ENCODE results near the gene TP53AIP1. TPM values are rescaled to one million over a fixed set of nuclear protein-coding genes. Genes with fewer than 3 reads are reported as not detected.

Gene TP53AIP1
- total RNA-seq, 1 donor from 2014 or later: not detected

DNA sequence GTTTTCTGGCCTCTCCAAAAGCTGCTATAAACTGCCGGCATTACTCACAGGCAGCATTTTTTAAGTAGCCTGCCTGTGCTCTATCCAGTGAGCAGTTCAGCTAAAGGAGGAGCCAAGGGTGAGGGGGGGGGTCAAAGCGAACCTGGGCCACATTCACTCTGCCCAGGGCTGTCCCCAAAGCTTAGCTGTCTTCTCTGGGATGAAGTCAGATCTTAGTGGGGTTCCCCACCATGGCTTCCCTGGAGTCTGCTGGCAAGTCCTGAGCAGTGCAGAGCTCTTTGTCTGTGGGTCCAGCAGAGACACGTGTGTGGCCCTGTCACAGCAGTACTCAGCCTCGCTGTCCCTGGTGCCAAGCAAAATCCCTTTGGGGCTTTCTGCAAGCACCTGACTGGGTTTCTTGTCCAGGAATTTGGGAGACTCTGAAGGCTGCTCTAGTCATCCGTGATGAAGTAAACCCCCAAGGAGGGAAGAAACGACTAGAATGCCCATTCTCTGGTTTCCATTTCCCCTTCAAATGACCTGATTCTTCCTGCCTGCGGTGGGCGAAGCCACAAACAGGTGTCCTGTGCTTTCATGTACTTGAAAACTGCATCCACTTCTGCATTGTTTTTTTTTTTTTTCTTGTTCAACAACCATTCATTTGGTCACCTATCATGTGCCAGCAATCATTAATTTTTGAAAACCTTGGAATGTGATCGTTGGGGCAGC lies 48.9 kb downstream of the TP53AIP1 start:
- no peak for DNase-seq
- Histone ChIP-seq H3K4me1 (peaks cover 78% of the 10 kb centered on the region), H3K36me3 (no peaks in the 10 kb centered on the region), H3K27me3 (ENCODE audit: low read depth) (peaks cover 23% of the 10 kb centered on the region), H3K4me3 (peak overlapping the region; percentile 73), H3K27ac (replicated peaks) (peak overlapping the region; percentile 83), H3K9me3 (replicated peaks) (no peaks in the 10 kb centered on the region)
- TF ChIP-seq CTCF (IDR thresholded peaks at IDR 0.05; ENCODE audit: borderline replicate concordance): no peak
- intact Hi-C loops (cut with micrococcal nuclease): no loop called here

GRCh38 chr11:128892866-128893565 lies 49.7 kb downstream of the TP53AIP1 start:
- no peaks in the 10 kb centered on the region for H3K36me3 ChIP-seq
- peak overlapping the region; percentile 83 for H3K27ac ChIP-seq (replicated peaks)
- peak overlapping the region; percentile 73 for H3K4me3 ChIP-seq
- H3K4me1 ChIP-seq: peaks cover 71% of the 10 kb centered on the region
- intact Hi-C loops (cut with micrococcal nuclease): no loop called here
- no peaks in the 10 kb centered on the region for H3K9me3 ChIP-seq (replicated peaks)
- no peak for DNase-seq
- H3K27me3 ChIP-seq (ENCODE audit: low read depth): peaks cover 27% of the 10 kb centered on the region
- no peak for TF ChIP-seq CTCF (IDR thresholded peaks at IDR 0.05; ENCODE audit: borderline replicate concordance)

GRCh38 chr11:128891913-128892398 lies 50.7 kb downstream of the TP53AIP1 start:
- DNase-seq: no peak
- peaks cover 30% of the 10 kb centered on the region for H3K27me3 ChIP-seq (ENCODE audit: low read depth)
- H3K4me1 ChIP-seq: peaks cover 65% of the 10 kb centered on the region
- TF ChIP-seq CTCF (IDR thresholded peaks at IDR 0.05; ENCODE audit: borderline replicate concordance): no peak
- H3K27ac ChIP-seq (replicated peaks): peak overlapping the region; percentile 83
- intact Hi-C loops (cut with micrococcal nuclease): no loop called here
- H3K9me3 ChIP-seq (replicated peaks): no peaks in the 10 kb centered on the region
- no peaks in the 10 kb centered on the region for H3K36me3 ChIP-seq
- H3K4me3 ChIP-seq: peak overlapping the region; percentile 73

DNA sequence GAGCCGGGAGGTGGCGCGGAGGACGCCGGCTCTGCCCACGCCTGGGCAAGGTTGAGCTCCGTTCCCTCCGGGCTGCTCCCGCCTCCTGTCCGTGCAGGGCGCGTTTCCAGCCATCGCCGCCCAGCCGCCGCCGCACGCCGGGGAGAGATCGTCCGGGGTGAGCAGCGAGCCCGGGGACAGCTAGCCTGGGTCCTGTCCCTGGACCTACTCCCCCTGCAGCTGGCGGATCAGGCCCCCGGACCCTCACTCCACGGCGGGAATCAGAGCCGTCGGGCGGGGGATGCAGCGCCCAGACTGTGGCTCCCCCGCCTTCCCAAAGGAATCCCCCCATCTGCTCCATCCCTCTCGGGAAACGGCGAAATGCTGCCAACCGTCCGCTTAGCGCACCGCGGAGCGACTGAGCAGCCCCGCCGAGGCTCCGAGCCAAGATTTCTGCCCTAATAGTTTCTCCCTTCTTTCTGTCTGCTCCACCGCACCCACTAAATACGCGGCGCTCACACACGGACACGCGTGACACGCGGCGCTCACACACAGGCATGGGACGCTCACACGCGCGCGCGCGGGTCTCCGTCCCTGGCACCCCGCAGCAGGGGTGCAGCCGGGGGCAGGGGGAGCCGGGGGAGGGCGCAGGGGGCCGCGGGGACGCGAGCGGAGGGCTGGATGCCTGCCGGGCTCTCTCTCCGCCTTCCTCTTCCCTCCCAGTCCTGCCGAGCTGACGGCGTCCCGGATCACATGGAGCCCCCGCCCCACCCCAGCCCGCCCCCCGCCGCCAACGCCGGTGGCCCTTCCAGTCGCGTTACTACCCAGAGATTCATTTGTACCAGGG lies 51.9 kb downstream of the TP53AIP1 start, which contains the start of gene KCNJ5:
KCNJ5 (plus strand) TSS at position 814 of the 826 bp plus-strand sequence. CDS start 19,918 bp downstream, outside the sequence.
- TF ChIP-seq CTCF (IDR thresholded peaks at IDR 0.05; ENCODE audit: borderline replicate concordance): no peak
- Histone ChIP-seq H3K4me3 (peak within 1 kb of the TSS; percentile 73), H3K9me3 (replicated peaks) (no peaks in the 10 kb centered on the region), H3K4me1 (peaks cover 54% of the 10 kb centered on the region), H3K27me3 (ENCODE audit: low read depth) (peaks cover 30% of the 10 kb centered on the region), H3K27ac (replicated peaks) (peak within 1 kb of the TSS; percentile 83), H3K36me3 (no peaks in the 10 kb centered on the region)
- intact Hi-C loops (cut with micrococcal nuclease): no loop called here
- peak; percentile 40 for DNase-seq

DNA sequence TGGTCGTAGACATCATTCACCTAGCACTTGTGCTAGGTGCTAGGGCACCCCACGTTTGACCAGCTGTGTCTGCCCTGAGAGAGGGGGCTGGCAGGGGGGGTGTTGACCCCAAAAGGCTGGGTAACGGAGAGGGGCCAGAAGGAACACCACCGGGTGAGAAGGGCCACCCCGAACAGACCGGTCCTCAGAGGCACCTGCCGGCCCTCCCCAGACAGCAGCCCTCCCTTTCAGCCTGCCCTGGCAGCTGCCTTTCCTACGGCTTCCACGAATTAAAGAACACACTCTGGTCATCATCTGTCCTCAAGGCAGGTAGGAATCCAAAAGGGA lies 52.5 kb downstream of the TP53AIP1 start:
- TF ChIP-seq CTCF (IDR thresholded peaks at IDR 0.05; ENCODE audit: borderline replicate concordance): no peak
- Histone ChIP-seq H3K27me3 (ENCODE audit: low read depth) (peaks cover 30% of the 10 kb centered on the region), H3K27ac (replicated peaks) (peak overlapping the region; percentile 60), H3K4me1 (peaks cover 48% of the 10 kb centered on the region), H3K36me3 (no peaks in the 10 kb centered on the region), H3K4me3 (peak overlapping the region; percentile 73), H3K9me3 (replicated peaks) (no peaks in the 10 kb centered on the region)
- intact Hi-C loops (cut with micrococcal nuclease): no loop called here
- DNase-seq: no peak

All from left ventricle myocardium inferior (tissue), 1 donor.